A172 (cell line): ENCODE measurements around the gene TJP1. TPM values are rescaled to one million over a fixed set of nuclear protein-coding genes. Genes with fewer than 3 reads are reported as not detected.
"Not testable (repeated sequence)": the region's sequence is repeated elsewhere in the genome, so short reads cannot be mapped to it uniquely, and the experiment has no call there.

ENCODE experiments used
- DNase-seq: peaks from one replicate; pipeline ENCODE4 v3.0.0-alpha.2; 2015; ENCODE audit warnings: low spot score
- total RNA-seq: library from RNA; depleted of rRNA; stranded (reverse); fragments of >200 nt; shearing (Covaris generic); gene quantifications from 2 replicates; pipeline ENCODE4 v1.2.3, GENCODE V29; 2014

Gene TJP1
- total RNA-seq, 1 experiment from 2014 or later = 41.7 TPM

DNA sequence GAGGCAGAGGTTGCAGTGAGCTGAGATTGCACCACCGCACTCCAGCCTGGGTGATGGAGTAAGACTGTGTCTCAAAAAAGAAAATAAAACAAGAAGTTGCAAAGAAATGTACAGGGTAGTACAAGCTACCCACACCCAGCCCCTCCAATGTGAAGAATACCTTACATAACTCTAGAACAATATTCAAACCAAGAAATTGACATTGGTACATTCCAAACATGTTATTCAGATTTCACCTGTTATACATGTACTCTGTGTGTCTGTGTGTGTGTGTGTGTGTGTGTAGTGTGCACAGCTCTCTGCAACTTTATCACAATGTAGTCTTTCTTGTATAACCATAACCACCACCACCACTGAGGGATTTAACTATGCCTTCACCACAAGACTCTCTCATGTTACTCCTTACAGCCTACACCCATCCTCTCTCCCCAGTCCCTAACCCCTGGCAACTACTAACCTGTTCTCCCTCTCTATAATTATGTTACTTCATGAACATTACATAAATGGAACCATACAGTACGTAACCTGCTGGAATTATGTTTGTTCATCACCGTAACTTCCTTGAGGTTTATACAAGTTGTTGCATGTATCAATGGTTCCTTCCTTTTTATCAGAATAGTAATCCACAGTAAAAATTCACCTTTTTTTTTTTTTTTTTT lies 16.2 kb upstream of the TJP1 start:
- no peak for DNase-seq

DNA sequence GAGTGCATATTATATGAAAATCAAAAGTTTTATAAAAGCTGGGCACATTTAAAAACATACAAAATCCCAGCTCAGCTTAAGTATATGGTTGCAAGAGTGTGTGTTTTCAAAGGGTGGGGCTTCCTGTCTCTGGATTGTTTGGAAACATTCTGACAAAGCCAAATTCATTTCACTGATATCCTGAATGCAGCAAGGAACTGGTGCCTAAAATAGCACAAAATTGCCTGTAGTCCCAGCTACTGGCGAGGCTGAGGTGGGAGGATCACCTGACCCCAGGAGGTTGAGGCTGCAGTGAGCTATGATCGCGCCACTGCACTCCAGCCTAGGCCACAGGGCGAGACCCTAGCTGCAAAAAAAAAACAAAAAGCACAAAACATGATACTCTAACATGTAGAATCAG lies 13.0 kb upstream of the TJP1 start:
- no peak for DNase-seq

DNA sequence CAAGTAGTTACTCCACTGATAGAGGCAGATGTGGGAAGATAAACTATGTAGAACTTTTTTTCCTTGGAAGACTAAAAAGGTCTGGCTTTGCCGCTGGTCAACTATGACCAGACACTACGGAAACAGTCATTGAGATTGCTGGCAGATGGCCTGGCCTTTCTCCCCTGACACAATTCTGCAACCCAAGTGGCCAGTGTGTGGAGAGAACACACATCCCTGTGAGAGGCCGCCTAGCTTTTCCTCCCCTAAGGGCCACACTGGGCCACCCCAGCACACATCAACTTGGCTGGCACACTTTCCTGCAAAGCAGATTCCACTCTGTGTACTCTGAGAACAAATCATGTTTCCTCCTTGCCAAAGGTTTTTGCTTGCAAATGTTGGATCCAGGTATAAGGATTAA lies 10.4 kb upstream of the TJP1 start:
- no peak for DNase-seq

DNA sequence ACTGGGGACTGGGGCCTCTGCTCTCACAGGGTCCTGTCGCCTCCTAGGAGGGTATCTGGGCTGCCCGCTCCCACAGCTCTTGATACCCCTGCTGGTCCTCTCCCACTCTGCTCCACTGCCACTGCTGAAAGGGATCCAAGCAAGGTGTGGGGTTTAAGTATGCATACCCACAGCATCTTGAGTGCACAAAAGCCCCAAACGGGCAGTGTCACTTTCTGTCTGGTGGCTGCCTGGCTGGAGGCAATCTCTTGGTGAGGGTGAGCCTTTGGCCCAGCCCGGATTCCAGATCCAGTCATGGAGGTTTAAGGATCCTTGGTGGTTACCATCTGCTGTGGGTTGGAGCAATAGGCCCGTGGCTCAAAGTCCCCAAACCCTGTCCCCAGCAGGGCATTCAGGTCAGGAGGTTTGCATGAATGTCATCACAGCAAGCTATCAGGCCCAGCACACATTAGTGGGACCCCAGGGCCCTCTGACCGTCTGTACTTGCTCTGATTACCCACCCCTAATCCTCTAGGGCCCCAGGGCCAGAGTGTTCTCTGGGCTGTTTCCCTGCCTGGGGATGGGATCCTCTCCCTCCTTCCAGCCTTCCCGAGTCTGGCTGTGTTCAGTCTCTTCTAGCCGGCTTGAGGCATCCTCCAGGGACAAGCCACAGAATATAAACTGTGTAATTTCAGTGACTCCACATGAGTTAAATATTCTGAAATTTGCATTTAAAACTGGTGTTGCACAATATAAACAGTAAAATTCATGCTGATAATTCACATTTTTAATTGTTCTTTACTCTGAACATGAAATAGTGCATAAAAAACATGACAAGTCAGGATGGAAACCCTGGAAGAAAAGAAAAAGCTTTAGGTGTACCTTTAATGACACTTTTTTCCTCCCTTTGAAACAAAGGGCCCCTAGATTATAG lies 4.9 kb upstream of the TJP1 start:
- DNase-seq = no peak

DNA sequence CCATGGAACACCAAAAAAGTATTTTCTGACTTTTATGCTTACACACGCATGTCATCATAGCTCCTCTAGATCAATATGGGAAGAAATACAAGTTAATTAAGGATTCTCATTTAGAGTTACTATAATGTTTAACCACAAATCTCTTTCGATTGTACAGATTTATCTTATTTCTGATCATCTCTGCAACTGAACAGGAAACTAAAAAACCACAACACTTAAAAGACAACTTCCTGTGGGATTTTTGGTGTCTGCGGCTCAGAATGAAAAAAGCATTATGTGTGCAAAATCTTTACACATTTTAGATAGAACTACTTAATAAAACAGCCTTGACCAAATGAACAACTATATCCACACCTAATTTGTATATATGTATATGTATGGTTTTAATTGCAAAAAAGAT lies 3.0 kb upstream of the TJP1 start:
- DNase-seq = no peak

DNA sequence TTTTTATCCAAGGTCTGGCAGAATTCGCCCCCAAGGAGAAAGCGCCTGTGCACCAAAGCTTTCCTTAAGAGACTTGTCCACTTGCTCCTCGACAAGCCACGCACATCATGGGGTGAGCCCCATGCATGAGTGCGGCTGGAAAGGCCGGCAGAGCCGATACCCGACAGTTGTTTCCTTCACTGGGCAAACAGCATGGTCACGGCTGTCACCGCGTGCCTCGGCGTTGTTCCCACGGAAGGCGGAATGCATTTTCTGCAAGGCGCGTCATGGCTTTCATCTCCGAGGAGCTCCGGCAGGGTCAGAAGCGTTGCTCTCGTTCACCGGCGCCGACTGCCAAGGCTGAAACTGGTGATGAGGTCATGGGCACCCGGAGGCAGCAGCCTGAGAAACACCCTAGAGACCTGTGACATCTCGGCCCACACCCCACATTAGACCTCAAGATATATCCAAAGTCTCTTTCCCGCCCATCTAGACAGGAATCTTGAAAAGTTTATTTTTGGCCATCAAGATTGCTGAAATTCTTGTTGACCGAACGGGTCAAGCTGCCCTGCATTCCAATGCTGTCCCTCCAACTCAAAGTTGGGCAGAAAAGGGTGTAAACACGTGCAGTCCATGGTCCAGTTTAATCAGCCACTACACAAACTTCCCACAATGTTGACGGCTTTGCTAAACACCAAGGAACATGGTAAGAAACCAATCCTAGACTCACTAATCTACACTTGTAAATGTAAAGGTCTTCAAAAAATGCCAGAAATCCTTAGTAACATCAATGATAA lies 604 bp upstream of the TJP1 start:
- DNase-seq = peak; percentile 54

DNA sequence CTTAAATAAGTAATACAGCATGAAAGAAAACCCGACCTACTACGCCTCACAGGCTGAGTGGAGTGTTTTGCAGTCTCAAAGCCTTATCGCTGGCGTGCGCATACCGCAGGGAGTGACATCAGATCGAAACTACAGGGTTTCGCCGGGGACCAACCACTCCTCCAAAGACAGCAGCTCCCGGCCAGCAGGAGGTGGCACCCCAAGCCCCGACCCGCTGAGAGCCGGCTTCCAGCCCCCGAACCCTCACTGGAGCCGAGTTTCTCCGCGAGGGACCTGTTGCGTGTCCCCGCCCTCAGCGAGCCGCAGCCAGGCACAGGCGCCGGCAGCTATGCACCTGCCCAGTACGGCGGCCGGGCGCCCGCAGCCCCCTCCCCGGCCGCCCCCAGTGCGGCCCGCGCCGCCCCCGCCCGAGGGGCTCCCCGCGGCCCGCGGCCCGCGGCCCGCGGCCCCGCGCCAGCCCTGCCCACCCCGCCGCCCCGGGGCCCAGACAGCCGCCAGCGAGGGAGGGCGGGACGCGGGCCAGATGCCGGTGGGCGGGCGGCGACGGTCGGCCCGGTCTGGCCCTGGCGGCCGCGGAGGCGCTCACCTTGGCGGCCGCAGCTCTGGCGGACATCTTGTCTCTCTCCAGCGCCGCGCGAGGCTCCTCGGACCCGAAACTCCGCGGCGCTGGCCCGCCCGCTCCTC lies 710 bp downstream of the TJP1 start:
- DNase-seq = peak; percentile 78

DNA sequence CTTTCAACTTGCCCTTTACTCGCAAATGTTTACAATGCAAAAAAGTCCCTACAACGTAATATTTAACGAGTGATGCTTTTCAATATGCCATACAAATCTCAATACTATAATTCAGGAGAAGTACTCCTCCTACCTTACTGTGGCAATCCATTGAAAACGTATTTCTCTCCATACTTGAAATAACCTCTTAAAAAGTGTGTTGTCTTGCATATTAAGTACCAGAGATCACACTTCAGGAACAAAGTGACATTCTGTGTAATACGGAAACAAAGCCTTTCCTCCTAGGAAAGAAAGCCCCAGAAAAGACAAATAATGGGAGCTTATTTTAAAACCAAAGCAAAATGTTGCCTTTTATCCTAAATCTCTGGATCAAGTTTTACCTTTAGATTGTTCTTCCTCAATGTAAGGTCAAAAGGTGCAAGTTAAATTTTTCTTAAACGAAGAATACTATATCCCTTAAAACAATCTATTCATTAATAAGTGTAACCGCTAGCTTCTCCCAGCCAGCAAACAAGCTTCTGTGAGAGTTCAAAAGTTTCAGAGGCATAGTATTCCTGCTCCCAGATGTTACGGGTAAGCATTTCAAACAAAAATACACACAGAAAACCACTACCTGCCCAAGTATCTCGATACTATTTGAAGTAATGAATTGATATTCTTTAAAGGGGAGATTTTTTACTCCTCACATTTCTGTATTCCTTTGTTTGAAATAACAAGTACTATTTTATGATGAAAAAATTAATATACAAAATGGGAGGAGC lies 1.7 kb downstream of the TJP1 start:
- no peak for DNase-seq

DNA sequence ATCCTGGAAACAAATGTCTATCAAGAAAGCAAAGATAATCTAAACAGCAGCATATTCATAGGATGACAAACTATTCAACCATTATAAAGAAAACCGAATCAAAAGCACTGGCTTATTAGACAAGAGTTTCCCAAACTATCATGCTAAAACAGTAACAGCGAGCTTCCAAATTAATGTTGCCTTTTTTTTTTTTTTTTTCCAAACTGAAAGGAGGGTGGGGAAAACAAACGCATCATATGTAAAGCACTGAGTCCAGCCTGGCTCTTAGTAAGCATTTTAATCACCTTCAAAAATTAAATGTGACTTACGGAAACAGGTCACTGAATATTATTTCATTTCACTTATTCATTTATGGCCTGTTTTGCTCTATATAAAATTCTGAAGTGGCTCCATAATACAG lies 2.3 kb downstream of the TJP1 start:
- no peak for DNase-seq

DNA sequence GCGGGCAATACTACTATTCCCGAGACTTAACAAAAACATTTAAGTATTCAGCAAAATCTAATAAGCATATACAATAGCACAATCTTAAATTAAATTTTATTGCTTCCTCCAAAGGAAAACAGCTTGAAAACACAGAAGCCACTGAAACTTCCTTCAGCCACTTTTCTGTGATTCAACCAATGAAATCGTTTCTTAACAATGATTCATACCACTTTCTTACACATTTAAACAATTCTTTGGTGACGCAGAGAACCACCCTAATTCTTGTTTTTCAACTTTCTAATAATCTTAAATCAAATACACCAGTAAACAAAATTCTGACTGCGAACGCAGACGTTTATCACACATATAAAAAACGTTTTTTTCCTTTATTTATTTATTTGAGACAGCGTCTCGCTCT lies 4.1 kb downstream of the TJP1 start:
- peak; percentile 49 for DNase-seq

DNA sequence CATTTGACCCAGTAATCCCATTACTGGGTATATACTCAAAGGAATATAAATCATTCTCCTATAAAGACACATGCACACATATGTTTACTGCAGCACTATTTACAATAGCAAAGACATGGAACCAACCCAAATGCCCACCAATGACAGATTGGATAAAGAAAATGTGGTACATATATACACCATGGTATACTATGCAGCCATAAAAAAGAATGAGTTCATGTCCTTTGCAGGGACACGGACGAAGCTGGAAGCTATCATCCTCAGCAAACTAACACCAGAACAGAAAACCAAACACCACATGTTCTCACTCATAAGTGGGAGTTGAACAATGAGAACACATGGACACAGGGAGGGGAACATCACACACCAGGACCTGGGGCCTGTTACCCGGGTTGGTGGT lies 4.8 kb downstream of the TJP1 start:
- not testable (repeated sequence) for DNase-seq

DNA sequence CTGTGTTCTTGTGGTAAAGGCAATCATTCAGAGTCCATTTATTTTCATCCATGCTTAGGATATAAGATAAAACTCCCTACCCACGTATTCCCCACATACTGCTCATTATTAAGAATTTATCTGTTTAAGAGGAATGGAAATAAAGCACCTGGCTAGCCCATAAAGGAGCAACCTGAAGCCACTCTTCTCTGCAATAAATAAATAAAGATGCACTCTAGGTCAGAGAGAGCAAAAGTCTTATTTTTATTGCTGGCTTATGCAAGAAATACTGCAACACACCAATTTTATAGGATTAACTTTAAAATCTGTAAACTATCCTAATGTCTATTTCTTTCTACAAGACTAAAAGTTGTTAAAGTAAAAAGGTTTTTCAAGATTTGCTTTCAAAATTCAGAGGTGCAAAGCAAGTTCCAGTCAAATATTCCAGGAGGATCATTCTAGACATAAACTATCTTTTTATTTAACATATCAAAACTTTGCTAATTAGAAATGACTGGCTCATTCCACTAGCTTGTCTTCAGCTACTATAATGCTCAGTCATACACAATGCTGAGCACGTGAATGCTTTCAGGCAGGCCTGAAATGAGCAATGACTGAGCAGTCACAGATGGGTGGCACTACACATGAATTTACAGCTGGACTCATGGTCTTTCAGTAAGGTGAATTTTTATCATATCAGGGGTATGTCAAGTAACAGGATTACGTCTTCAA lies 7.1 kb downstream of the TJP1 start:
- DNase-seq = no peak

DNA sequence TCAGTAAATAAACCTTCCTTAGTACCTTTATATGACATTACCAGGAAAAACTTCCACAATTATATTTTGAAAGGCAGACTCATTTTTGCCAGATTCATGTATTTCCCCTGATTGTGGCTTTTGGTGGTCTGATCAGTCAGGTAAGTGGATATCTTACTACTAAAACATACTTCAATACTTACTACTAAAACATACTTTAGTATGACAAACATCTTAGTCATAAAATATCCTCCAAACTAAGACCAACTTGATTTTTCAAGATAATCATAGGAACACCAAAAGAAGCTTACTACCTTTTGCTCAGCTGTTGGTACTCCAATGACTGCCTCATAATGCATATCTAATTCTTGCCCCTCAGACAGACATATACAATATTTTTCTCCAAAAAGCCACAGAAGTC lies 9.3 kb downstream of the TJP1 start:
- DNase-seq = no peak

DNA sequence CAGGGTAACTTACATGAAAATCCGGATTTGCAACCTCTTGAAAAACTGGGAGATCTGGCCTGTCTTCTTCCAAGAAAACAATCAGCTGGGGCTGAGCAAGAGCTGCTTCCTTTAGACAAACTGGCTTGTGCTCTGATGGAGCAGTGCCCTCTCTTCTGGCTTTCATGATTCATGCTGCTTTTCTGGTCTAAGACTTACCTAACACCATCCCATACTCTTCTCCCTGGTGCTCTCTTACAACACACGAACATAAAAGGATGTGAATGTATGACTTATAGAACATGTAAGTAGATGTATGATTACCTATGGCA lies 9.9 kb downstream of the TJP1 start:
- DNase-seq = no peak

DNA sequence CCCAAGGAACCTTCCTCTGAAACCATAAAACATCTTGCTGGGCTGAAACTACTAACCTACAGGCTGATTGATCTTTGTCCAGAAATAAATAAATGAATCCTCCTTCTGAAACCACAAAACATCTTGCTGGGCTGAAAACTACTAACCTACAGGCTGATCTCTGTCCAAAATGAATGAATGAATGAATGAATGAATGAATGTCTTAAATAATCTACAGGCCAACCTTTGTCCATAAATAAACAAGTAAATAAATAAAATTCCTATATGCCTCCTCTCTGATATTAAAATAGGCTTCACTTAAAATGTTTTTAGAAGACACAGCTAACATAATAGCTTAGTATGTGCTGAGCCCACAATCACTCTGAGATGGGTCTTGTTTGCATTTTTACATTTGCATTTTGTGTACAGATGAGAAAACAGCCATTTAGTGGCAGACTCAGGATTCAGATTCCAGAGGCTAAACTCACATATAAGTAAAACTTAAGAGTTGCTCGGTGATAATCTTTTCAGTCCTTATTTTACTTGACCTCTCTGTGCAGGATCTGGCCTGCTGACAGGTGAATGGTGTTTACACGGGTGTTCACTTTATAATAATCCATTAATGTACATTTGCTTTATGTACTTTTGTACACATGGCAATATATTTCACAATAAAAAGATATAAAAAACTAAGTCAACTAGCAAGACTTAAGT lies 10.4 kb downstream of the TJP1 start:
- no peak for DNase-seq

DNA sequence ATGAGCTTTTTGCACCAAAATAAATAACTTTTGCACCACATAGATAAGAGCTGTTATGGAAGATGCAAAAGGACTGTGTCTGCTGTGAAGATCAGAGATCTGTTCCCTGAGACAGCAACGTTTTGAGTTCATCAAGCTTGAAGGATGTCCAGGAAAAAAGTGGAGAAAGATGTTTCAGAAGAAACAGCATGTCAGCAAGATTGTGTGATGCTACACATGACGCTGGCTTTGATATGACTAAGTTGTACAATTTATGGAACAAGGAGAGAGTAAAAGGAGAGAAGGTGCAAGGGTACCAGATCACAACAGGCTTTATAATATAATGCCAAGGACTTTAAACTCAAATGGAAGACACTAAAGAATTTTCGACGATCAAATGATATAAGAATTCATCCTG lies 16.6 kb downstream of the TJP1 start:
- DNase-seq = no peak

DNA sequence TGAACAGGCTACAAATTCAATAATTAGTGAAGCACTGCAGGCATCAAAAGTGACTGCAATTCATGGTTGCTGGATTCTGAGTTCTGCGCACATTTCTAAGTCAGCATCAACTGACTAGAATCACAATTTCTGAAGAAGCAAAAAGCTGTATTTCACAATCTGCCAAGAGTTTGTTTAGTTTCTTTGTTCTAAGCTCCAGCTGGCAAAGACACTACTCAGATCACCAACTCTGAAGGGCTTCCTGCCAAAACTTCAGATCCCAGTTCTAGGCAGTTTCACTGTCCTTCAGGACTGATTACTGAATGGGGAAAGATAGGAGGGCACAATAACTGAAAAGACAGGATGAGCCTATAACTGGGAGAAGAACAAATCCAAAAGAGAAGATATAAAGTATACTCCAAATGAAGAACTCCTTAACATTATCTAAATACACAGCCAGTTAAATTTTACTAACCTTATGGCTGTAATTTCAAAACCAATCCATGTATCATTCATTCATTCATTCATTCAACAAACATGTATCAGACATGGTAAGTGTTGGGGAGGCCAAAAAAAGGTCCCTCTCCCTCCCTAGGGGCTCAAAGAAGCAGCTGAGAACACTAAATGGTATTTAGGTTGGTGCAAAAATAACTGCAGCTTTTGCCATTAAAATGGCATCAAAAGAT lies 17.1 kb downstream of the TJP1 start:
- peak; percentile 50 for DNase-seq

DNA sequence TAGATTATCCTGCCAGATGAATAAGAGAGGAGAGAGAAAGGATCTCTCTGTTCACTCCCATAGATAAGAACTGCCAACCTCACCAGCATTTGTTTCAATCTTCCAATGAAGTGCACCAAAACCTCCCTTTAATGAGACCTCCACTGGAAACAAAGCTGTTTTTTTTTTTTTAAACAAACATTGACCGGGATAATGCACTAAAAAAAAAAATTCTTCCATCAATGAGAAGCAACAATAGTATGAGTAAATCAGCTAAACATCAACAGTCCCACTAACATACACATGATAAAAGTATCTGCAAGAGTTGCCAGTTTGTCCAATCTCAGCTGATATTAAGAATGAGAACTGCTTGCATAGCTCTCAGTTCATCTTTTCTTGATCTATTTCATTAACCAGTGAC lies 19.9 kb downstream of the TJP1 start:
- DNase-seq = no peak

DNA sequence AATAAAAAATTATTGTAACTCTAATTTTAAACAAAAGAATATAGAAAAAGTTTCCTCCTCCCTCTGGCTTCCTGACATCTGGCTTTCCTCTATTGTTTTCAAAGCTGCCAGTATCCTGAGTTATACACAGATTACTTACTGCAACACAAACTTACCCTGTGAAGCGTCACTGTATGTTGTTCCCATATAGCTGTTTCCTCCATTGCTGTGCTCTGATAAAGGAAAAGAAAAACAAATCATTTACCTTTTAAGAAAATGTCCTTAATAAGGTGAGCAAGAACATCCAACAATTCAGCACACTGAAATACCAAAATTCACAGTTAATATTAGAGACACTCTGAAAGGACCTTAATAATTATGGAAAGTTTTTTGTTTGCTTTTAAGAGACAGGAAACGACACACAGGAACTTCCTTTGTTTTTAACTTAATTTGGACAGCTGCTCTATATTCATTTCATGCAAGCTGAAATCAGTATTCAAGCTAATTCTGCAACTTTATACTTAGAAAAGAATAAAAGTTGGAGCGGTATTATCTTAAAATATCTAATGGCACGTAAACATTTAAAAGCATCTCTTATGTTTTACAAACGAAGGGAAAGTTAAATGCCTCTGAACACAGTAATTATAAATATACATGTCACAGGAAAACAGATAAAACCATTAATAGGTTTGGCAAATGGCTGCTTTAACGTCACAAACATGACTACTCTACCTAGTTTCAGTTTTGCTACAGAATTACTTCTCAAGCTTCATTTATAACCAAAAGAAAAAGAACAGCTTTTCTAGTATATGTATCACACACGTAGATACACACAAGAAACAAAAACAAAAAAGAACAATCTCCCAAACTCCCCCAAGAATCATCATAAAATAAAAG lies 21.5 kb downstream of the TJP1 start:
- DNase-seq = no peak
